SK-MEL-5 (cell line): Measurements from ENCODE around the gene SDK2. TPM values are rescaled to one million over a fixed set of nuclear protein-coding genes. Genes with fewer than 3 reads are reported as not detected.

ENCODE experiments used
- DNase-seq: peaks from one replicate; pipeline ENCODE4 v3.0.0-alpha.2; 2016; ENCODE audit warnings: low read depth, low spot score
- in situ Hi-C: cut with HindIII; loops from 2 replicates; pipeline ENCODE4 v1.10.0; 2016; ENCODE audit warnings: low sequenced_read_pairs, high pct_unique_total_duplicates, low pct_unique_long_range_greater_than_20kb
- total RNA-seq: library from RNA; depleted of rRNA; stranded (reverse); fragments of >200 nt; shearing (Covaris generic); gene quantifications from 2 replicates; pipeline ENCODE4 v1.2.3, GENCODE V29; 2014

SDK2 gene
- total RNA-seq, 1 experiment from 2014 or later, result 1.3 TPM

DNA sequence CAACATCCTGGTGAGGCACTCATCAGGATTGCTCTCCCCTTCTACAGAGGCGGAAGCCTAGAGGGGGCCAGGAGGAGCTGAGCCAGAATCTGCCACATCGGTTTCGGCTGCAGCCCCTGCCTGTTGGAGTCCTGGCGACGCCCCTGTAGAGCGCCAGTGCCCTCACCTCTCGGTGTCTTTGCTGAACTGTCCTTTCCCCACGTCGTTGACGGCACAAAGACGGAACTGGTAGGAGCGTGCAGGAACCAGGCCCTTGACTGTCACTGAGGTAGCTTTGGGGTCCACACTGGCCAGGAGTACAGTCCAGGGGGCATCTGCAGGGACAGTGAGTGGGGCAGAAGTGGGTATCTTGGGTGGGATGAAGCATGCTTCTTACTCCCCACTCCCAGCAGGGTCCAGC, 222.1 kb downstream of the SDK2 start:
- in situ Hi-C loops, result no loop called here
- DNase-seq, result no peak

DNA sequence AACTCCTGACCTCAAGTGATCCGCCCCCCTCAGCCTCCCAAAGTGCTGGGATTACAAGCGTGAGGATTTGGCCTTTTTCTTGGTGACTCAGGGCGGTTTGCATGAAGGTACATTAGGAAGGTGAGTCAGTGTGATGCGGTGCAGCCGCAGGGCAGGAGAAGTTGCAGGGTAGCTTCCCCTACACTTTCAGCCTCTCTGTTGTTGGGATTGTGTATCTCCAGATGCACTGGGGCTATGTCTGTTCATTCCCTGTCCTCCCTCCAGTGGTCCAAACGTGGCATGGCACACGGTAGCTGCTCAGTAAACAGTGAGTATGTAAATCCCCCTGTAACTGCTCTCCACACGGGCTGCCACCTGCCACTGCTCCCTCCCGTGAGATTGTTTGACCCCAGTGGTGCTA, 223.3 kb downstream of the SDK2 start:
- in situ Hi-C loops, result no loop called here
- DNase-seq, result peak; percentile 83

DNA sequence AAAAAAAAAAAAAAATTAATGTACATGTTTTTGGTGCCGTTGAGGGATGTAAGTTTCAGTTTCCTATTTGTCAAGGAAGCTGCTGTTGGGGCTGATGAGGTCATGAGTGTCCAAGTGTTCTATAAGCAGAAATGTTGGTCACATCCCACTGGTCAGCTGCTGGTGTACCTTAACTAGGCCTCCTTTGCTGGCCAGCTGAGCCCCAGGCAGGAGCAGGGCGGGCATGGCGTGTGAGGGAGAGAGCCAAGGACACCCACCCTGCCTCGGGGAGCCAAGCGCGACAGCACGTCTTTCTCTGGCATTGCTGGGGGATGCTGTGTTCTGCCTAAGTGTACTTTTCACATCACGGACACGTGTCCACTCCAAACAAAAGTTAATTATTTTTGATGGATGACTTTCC, 224.4 kb downstream of the SDK2 start:
- in situ Hi-C loops, result no loop called here

GRCh38 chr17:73419051-73419450, 225.2 kb downstream of the SDK2 start:
- in situ Hi-C loops, result no loop called here
- no peak for DNase-seq

More for the DNA sequence above, 224.4 kb downstream of the SDK2 start:
- DNase-seq, result peak; percentile 29

- no peak for DNase-seq
- in situ Hi-C loops, result no loop called here
Measured at GRCh38 chr17:73415782-73416181, 228.5 kb downstream of the SDK2 start.

- no peak for DNase-seq
- in situ Hi-C loops, result no loop called here
Measured at GRCh38 chr17:73414171-73414955, 229.9 kb downstream of the SDK2 start.

GRCh38 chr17:73412914-73413313, 231.3 kb downstream of the SDK2 start:
- no peak for DNase-seq
- in situ Hi-C loops, result no loop called here

DNA sequence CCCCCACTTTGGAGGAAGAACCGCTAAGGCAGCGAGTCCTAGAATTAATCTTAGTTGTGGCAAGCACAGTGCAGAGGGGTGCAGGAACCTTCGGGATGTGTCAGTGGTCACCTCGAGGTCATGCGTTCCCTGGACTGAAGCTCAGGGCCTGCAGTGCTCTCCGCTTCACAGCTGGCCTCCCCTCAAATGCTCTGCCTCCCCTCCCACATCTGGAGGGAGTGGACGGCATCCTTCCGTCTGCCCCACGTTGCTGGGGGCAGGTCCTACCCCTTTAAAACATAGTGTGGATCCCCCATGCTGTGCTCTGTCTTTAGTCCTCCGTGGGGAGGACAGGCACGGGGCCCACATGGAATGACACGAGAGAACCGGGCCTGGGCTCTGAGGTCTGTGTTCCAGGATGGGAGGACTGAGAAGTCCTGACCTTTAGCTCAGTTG, 232.9 kb downstream of the SDK2 start:
- in situ Hi-C loops, result no loop called here
- DNase-seq, result no peak

DNA sequence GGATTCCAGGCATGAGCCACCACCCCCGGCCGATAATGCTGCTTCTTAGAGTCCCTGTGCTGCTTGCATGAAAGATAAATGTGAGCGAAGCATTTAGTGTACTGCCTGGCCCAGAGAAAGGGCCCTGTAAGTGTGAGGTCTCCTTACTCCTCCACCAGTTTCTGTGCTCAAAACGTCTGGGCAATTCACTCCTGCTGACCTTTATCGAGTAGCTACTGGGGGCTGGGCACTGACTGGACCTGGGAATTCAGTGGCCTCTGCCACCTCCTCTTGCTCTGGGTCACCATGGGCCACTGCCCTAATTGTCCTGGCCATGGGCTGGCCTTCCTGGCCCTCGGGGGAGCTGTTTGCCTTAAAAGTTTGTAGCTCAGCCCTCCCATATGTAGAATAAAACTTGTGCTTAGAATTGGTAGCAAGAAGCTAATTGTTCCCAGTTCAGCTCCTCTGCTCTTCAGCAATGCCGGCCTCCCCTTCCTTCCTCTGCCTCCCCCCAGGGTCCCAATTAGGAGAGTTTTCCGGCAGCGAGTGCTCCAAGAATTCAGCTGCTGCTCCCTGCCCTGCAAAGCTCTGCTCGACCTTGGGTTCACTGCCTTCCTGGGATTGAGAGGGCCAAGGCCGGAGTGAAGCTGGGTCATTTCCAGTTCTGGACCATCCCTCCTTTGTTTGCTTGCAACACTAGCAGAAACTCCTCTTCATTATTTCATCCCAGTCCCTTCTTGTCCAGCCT, 233.5 kb downstream of the SDK2 start:
- in situ Hi-C loops, result no loop called here
- no peak for DNase-seq

GRCh38 chr17:73404246-73404645, 240.0 kb downstream of the SDK2 start:
- no peak for DNase-seq
- in situ Hi-C loops, result no loop called here

- in situ Hi-C loops, result no loop called here
- no peak for DNase-seq
Measured at GRCh38 chr17:73402466-73402865, 241.8 kb downstream of the SDK2 start.

DNA sequence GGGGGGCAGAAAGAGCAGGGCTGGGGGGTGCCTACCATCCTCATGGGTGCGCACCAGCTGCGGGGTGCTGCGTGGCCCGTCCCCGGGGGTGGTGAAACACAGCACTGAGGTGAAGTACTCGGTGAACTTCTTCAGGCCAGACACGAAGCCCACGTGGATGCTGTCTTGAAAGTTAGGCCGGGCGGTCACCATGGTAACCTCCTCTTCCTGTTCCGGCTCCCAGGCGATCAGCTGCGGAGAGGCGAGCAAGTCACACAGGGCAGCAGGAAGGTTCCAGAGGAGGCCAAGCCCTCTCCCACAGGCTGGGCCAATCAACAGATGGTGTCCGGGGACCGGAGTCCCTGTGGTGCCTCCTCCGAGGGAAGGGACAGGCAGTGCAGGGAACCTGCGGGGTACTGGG, 242.3 kb downstream of the SDK2 start:
- in situ Hi-C loops, result no loop called here
- no peak for DNase-seq

DNA sequence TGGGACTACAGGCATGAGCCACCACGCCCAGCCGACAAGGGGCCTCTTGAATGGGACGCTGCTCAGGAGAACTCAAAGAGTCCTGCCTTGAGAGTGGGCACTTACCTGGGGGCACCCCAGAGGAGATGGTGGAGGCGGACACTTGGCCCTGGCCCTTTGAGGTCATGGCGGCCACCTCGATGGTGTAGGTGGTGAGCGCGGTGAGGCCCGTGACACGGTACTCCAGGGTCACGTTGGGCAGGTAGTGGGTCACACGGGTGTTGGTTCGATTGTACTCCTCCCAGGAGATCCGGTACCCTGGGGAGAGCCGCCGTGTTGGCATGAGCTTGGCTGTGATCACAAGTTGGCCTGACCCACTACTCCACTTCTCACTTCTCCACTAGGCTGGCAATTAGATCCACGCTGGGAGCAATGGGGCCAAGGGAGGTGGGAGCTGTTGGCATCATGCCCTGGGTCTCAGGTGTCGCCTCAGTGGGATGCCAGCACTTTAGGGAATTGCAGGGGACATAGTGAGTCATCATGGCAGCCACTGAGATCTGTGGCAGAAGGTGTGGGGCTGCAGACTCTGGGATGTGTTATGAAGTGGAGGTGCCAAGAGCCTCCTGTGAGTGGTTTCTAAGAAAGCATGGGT, 243.2 kb downstream of the SDK2 start:
- DNase-seq, result no peak
- in situ Hi-C loops, result no loop called here

DNA sequence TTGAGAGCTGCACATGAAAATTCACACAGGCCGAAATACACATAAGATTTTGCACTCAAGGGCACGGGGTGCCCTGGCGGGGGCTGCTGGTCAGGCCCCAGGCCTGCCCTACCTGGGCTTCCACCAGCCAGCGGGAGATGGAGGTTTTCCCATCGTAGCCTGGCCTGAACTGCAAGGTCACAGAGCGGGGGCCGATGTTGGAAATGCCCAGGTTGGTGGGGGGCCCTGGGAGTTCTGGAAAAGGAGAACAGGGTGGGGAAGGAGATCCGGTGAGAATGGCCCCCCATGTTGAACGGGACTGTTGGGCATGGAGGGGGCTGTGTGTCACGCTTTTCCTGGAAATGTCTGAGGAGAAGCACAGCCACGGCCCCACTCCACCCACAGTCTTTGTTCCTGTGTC, 245.2 kb downstream of the SDK2 start:
- in situ Hi-C loops, result no loop called here
- no peak for DNase-seq

DNA sequence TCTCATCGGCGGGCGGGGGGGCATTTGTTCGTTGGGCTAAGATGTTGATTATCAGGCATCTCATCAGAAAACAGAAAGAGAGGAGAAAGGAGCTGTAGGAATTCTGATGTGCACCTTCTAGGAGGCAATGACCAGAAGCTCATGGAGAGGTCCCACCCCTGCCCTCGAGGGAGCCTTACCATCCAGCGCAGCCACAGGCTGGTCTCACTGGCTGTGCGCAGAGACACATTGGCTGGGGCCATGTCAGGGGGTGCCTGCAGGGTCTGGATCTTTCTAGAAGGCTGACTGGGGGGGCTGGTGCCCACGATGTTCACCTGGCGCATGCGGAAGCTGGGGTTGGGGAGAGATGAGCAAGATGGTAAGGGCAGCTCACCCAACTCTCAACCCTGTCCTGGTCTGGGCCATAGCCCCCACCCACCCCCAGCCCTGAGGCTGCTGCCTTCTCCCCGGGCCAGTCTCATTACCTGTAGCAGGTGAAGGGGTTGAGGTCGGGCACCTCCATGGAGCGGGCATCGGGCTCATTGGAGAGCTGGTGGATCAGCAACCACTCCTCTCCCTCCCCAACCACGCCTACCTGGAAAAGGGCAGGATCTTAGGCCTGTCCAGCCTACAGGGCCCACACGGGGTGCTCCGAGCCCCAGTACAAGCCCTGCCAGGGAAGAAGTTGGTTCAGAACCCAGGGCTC, 246.2 kb downstream of the SDK2 start:
- no peak for DNase-seq
- in situ Hi-C loops, result no loop called here

DNA sequence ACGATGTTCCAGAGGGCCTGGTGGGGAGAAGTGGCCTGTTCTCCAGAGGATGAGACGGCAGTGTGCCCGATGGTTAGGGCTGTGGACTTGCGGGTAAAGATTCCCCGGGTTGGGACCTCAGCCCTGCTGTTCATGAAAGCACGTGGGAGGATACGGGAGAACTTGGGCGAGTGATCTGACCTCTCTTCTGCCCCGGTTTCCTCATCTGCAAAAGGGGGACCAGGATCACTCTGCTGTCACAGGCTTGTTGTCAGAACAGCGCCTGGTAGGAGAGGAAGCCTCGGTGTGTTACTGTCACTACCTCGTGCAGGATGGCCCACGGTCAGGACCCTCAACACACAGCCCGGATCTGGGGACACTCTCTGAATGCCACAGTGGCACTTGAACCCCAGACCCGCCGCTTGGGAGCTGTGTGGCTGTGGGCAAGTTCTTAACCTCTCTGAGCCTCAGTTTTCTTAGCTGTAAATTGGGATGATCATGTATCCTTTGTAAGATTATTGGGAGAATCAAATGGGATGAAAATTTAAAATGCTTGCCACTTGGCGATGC, 246.9 kb downstream of the SDK2 start:
- in situ Hi-C loops, result no loop called here
- DNase-seq, result no peak

GRCh38 chr17:73396431-73397277, 247.6 kb downstream of the SDK2 start:
- in situ Hi-C loops, result no loop called here

More at GRCh38 chr17:73396431-73397277, 247.6 kb downstream of the SDK2 start:
- DNase-seq, result no peak
